Pons (tissue), 1 donor: ENCODE data around the gene LBR.

Source experiments
- DNase-seq: peaks from one replicate; pipeline ENCODE4 v3.0.0-alpha.2; 2016; ENCODE audit warnings: low spot score

LBR gene

DNA sequence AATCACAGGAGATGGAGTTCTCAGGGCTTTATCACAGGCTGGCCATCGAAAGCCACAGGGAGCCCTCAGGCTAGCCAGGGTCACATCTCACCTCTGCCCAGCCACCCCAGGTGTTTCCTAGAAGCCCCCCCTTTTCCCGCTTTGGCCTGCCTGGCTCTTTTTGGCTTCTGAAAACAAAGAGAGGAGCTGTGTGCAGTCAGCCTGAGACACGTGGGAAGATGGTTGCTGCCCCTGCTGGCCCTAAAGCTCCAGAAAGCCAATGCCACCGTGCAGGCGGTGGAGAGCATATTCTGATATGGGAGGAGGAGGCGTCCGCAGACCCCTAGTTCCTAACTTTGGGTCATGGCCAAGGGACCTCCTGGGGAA is 18.7 kb upstream of the LBR start:
- peak; percentile 45 for DNase-seq

DNA sequence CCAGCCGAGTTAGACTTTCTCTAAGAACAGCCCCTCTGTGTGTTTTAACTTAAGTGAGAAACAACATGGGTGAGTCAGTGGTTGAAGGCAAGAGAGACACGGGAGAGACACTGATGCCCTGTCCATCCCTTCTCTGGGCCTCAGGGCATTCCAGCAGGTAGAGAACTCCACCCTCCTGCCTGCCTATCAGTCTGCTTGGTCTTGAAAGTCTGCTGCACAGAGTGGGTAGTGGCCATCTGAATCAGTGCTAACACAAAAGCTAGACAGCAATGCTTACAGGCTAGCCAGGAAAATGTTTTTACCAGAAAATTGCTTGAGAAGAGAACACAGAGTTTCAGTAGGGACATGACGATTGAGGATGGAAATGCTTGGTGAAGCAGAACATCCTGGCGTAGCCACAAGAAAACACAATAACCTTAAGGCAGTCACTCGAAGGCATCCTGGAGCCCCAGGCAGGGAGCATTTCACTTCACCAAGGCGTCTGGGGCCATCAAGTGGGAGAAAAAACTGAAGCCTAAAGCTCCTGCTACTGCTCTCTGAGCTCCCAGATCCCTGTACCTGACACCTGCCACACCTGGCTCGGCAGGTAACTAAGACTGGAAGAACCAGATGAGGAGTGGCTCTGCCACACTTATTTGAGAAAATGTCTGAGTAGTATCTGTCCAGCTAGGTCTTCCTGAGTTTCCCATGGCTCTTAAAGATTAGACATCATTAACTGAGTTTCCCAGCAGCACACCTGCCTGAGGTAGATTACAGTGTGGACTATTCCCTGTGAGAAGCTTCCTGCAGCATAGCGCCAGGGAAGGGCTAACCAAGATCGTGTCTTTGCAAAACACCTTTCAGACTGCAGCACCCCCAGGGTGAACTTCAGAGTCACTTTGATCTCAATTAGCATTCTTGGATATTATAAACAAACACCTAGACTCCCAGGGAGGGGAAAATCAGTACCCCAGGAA is 18.1 kb upstream of the LBR start:
- DNase-seq, result no peak

DNA sequence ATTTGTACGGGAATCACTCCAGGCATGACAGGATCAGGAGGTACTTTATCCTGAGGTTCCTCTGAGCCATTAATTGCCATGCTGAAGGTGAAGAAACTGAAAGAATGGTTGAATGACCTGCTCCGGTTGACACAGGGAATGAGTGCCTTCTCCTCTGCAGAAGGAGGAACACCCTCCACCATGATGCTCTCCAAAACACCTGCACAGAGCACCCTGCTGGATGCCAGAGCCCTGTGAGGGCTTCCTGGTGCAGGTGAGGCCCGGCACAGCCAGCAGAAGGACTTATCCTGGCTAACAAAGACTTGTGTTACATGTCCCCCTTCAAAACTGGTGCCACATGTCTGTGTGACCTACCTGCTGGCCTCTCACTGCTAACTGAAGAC is 14.3 kb upstream of the LBR start:
- no peak for DNase-seq

DNA sequence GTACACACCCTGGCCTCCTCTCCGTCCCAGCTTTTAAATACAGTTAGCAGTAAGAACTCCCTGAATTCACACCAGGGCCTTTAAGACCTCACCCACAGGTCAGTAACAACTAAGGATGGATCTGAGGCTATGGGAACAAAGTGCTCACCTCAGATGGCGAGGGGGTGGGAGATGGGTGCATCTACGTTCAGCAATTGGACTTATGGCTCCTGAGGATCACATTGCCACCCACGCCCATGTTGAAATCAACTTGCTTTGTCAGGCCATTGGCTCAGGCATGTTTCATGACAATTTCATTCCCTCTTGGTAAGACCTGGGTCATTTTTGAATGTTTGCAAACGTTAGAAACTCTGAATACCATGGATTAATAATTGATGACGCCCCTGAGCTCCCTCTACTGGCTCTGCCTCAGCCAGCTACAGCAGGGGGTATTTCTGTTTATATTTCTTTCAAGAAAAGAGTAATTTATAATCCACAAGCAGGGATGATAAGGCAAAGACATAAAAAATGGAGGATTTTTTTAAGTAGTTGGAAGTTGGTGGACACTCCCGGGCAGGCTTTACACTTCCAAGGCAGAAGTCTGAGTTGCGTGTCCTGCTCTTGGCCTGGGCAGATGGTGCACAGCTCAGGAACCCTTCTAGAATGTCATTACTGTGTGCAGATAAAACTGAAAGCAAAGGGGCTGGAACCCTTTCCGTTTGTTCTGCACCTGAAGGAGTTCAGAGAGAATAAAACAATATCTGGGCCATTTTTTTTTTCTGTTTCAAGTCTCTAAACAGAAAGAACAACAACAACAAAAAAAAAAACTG is 13.7 kb upstream of the LBR start:
- DNase-seq, result no peak

DNA sequence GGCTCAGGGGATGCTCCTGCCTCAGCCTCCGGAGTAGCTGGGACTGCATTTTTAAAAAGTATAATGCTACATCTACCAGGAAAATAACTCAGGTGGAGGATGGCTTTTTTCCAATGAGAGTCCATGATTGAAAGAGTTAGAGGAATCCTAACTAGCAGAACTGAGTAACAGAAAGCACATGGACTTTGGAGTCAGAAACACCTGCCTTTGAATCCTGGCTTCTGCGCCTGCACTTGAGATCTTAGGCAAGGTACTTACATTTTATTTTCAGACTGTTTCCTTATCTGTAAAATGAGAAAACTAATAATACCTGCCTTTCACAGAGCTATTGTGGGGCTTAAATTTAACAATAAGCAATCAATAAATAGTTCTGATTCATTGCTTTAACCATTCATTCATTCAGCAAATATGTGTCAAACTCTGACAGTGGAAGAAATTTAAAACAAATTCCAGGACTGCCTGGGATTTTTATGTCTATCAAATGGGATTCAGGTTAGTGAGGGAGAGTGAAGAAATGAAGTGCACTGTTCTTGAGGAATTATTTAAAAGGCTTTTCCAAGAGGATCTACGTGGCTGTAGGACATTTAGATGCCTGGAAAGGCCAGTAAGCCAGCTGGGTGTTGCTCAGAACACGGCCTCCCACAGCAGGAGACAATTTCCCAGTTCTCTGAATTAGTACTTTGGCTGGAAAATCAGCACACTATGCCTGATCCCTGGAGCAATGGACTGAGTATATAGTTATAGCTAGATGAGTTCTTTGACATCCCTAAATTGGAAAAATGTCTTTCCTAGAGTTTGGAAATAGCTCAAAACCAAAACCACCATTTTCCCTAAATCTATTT is 12.8 kb upstream of the LBR start:
- no peak for DNase-seq

DNA sequence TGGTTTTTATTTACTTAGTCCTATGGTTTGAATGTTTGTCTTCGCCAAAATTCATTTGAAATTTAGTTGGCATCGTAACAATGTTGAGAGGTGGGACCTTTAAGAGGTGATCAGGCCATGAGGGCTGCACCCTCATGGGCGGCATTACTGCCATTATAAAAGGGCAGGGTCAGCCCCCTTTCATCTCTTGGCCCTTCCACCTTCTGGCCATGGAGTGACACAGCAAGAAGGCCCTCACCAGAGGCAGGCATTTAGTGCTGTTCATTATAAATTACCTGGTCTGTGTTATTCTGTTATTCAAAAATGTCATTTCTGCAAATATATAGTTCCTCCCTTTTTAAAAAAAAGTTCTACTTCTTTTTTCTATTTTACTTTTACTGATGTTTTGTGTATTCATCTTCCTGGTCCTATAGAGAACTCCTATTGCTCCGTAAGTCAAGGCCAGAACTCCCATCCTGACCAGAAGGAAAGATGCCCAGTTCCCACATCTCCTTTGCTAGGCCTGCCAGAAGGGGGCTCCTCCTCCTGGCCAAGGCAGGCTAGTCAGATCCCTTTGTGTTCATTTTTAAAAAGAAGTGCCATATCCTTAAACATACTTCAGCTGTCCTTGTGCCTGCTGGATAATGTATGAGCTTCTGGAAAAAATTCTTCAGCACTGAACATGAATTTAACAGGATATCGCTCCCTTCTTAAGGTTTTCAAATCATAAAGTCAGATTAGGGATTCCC is 10.0 kb upstream of the LBR start:
- no peak for DNase-seq

DNA sequence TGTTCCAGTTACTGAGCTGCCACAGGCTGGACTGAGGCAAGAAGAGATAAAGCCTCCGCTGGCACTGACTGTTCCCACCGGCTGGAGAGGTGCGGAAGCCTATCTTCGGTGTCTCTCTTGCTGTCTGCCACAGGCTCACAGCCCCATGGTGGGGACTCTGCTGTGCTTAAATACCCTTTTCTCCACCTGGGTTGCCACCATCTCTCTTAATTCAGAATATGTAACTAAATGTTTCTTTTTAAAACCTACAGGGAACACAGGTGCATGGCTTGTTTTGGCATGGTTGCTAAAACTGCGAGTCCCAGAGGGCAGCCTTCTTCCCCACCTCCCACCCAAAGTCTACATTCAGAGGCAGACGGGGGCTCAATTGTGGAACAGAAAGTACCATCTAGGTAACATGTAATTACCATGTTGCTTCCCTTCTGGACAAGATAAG is 8.1 kb upstream of the LBR start:
- no peak for DNase-seq

DNA sequence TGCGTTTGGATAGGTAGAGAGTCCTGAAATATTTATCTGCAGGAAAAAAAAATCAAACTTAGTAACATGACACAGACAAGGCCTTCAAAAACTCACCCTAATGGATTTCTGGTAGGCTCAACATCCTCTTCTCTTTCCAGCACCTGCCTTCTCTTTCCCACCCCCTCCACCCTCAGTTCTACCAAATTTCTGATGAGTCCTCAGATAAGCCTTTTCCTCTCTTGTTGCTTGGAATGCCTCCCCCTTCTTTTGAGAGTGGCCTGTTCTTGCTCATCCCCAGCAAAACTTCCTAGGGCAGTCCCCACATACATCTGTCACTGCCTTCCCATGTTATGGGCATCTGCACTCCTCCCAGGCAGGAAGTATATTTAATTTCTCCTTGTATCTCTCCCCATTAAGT is 7.6 kb upstream of the LBR start:
- no peak for DNase-seq

DNA sequence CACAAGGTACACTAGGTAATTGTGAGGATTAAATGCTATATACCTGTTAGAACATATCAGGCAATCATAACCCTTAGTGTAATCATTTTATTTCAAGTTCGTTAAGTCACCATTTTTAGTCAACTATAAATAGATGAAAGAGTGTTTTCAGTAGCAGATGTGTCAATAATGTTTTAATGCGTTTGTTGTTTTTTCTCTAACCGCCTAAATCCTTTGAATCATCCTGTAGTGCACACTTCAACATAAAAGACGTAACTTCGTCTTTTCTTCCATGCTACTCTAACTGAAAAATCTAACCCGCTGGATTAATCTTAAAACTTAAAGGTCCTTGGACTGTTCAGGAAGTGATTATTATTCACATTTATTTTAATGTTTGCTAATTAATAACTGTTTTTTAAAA is 7.2 kb upstream of the LBR start:
- no peak for DNase-seq

DNA sequence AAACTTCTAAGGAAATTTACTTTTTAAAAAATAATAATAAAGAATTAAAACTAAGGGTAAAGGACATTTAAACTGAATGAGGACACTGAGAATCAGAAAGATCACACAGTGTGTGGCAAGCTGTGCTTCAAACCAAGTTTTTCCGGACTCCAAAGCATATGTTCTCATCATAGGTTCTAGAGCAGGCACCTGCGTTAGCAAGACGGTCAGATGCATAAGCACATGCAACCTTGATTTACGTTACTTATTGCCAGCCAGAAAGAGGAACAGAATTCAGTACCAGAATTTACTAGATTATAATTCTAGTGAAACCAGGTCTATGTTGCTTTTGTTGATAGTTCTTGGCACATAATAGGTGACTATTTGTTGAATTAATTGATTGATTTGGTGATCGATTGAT is 6.2 kb upstream of the LBR start:
- DNase-seq, result no peak

DNA sequence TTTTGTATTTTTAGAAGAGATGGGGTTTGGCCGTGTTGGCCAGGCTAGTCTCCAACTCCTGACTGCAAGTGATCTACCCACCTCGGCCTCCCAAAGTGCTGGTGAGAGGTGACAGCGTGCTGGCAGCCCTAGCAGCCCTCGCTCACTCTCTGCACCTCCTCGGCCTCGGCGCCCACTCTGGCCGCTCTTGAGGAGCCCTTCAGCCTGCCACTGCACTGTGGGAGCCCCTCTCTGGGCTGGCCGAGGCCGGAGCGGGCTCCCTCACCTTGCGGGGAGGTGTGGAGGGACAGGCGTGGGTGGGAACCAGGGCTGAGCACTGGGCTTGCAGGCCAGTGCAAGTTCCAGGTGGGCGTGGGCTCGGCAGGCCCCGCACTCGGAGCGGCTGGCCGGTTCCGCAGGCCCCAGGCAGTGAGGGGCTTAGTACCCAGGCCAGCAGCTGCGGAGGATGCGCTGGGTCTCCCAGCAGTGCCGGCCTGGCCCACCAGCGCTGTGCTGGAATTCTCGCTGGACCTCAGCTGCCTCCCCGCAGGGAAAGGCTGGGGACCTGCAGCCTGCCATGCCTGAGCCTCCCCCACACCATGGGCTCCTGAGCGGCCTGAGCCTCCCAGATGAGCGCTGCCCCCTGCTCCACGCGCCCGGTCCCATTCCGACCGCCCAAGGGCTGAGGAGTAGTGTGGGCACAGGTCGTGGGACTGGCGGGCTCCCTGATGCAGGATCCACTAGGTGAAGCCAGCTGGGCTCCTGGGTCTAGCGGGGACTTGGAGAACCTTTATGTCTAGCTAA is 3.4 kb upstream of the LBR start:
- no peak for DNase-seq

DNA sequence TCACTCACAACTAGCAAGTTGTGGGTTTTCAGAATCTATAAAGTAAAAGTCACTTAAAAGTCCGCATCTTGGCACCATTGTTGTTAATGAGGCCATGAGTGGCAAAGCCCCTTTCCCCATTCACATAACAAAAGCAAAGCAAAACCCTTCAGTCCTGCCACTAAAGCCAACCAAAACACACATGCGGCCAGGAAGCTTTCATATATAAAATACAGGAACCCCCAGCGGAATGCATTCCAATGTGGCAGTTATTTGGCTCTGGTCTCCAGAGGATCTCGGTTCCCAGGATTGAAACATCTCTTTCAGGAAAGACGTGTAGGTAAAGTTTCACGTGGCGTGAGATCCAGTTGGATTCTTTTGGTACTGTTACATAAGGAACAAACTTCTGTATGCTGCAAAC is 2.5 kb upstream of the LBR start:
- no peak for DNase-seq

DNA sequence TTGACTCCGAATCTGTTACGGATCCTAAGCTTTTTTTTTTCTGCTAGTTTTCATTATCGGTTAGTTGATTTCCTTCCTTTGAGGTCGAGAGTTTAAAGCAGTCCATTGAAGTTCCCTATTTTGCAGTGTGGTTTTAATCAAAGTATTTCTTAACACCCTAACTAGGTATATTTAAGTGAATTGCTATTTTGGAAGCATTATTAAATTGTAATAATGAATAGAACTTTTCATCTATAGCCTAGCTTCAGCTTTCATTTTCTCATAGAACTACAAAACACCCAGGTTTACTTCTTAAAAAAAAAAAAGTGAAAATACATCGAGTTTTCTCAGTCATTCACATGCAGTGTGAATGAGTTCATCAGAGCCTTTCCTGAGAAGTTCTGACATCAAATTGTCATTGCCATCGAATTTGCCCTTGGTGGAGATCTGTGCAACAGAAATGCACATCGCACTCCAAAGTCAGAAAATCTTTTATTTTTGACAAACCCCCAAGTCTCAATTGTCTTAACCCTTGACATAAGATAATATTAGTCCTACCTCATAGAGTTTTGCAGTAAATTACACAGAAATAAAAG is 1.1 kb upstream of the LBR start:
- no peak for DNase-seq

DNA sequence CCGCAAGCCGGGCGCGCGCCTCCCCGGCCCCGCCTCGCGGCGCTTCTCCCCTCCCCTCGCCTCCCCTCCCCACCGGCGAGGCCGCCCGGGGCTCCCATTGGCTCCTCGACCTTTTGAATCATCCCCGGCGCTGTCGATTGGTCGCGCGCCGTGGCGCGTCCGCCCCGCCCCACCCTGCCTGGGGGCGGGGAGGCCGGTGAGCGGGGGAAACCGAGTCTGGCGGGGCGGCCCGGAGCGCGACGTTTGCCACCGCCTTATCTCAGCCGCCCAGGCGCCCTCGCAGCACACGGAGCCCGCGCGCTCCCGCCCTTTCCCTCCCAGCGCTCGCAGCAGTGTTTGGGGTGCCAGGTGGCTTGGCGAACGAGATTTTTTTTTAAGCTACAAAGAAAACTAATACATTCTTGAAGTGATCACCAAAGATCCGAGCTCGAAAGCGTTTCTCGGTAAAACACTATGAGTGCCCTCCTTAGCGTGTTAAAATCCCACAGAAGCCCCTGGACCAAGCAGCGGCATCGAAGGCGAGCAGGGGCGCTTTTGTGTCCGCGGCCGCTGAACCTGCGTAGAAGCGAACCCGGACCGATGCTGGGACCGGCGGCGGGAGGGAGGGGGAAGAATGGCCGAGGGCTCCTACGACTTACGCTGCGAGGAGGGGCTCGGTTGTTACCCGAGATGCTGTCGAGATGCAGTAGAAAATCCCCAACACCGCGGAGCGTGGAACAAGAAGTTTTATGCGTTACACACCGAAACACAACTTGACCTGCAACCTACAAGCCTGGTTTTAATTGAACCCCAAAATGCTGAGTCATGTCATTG is 436 bp upstream of the LBR start:
- peak; percentile 97 for DNase-seq

DNA sequence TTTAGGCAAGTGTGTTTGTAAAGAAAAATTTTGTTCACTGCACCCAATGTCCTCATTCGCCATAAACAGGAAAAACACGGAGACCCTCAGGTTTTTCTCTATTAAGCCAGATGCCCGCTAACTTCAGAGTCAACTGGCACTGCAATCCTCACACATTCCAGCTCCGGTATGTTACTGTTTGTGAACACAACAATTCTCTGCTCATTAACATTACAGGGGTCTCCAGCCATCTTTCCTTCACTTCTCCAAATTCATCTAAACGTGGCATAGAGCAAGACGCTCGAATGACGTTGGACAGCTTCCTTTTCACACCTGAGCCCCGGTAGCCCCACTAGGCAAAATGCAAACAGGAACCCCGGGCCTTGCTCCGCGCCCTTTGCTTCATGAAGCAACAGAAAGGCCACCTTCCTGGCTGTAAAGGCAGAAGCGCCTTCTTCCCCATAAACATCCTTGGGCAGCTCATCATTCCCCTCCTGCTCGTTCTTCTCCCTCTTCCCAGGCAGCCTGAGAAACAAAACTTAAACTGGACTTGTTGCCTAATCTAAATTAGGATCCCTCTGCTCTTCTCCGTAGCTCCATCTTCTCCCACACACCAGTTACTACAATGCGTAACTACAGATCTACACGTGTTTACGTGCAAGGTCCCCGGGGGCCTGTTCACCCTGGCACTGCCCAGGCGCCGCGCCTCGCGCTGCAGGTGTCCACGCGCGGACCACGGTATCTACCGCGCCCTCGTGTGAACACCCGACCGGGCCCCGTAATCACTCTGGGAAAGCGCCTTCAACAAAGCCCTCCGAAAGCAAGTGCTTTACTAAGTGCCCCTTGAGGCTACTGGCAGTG is 1.2 kb downstream of the LBR start:
- peak; percentile 38 for DNase-seq

DNA sequence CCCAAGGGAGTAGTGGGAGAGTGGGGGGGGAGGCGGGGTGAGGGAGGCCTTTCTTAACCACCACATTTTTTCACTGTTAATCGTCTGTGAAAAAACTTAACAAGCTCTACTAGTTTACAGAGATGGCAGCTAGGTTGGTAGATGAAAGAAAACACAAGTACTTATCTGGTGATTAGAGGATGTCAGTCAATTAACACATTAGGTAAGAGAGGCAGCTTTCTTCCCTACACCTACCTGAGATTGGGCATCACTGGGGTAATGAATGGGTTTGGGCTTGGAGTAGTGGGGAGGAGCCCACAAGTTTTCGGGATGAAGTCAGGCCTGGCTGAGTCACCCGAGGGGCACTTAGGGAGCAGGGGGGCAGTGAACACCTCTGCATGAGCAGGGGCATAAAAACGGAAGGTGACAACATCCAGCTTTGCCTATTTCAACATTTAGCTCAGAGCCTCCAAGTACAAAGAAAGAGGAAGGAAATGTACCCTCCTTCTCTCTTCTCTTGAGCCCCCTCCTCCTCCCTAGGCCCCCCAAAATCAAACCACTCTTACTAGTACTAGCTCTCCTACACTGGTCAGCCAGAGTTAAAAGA is 2.5 kb downstream of the LBR start:
- no peak for DNase-seq

DNA sequence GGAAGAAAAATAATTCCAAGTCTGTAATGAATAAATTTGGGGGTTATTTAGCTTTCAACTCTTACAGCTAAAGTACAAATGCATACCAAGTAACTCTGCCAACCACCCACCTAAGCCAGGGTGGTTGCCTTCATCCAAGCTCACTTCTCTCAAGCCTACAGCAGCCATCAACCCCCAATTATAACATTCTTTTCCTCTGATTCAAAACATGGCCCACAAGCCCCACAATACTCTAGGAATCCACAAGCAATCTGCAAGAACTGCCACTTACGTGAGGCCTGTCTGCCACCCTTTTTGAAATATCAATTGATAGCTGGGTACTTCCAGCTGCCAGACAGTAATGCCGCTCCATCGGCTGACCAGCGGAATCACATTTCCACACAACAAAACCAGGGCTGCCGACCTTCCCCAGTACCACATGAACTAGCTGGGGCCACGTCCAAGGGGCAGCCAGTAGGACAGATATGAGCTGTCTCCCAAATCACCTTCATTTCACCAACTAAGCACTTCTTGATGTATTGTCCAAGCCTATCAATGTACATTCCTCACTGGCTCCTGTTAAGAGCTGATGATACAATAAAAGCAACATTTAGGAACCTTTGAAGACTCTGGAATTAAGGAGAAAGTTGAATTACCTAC is 3.2 kb downstream of the LBR start:
- DNase-seq, result no peak

DNA sequence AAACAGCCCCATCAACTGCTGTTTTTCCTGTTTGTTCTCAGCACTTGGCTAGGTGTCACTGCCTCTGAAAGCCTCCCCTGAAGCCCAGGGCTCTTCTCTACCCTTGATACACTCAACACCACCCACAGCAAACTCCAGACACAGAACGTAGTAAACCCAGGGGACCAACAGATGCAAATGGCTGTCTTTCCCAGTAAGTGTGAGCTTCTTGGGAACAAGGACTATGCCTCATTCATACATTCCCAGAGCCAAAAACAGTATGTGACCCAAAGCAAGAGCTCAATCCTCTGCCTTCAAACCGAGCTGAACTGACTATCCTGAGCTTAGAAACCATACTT is 4.4 kb downstream of the LBR start:
- DNase-seq, result no peak
